Daoy (cell line): ENCODE results near the gene FSTL4. TPM values are rescaled to one million over a fixed set of nuclear protein-coding genes. Genes with fewer than 3 reads are reported as not detected.
"Not testable (repeated sequence)": the region's sequence is repeated elsewhere in the genome, so short reads cannot be mapped to it uniquely, and the experiment has no call there.

Experiments used
- DNase-seq: peaks from one replicate; pipeline ENCODE4 v3.0.0-alpha.2; 2015; ENCODE audit warnings: low read depth
- total RNA-seq: library from RNA; depleted of rRNA; stranded (reverse); fragments of >200 nt; shearing (Covaris generic); gene quantifications from 2 replicates; pipeline ENCODE4 v1.2.3, GENCODE V29; 2014

FSTL4 gene
- total RNA-seq, 1 experiment from 2014 or later: 0.11 TPM

- peak; percentile 68 for DNase-seq
Observed at GRCh38 chr5:133552925-133553525, 59.3 kb downstream of the FSTL4 start.

GRCh38 chr5:133546500-133546899 is 65.8 kb downstream of the FSTL4 start:
- DNase-seq: no peak

GRCh38 chr5:133544346-133544745 is 68.0 kb downstream of the FSTL4 start:
- DNase-seq: no peak

- DNase-seq: no peak
Observed at GRCh38 chr5:133539818-133540217, 72.5 kb downstream of the FSTL4 start.

- DNase-seq: no peak
Observed at GRCh38 chr5:133538718-133539117, 73.6 kb downstream of the FSTL4 start.

GRCh38 chr5:133535241-133535929 is 77.0 kb downstream of the FSTL4 start:
- not testable (repeated sequence) for DNase-seq

GRCh38 chr5:133534566-133534965 is 77.8 kb downstream of the FSTL4 start:
- DNase-seq: no peak

- peak; percentile 33 for DNase-seq
Observed at GRCh38 chr5:133533541-133533940, 78.8 kb downstream of the FSTL4 start.

GRCh38 chr5:133531594-133531993 is 80.7 kb downstream of the FSTL4 start:
- DNase-seq: peak; percentile 45

- DNase-seq: peak; percentile 13
Observed at GRCh38 chr5:133531178-133531577, 81.2 kb downstream of the FSTL4 start.

- no peak for DNase-seq
Observed at GRCh38 chr5:133530270-133530669, 82.1 kb downstream of the FSTL4 start.

- no peak for DNase-seq
Observed at GRCh38 chr5:133528841-133529240, 83.5 kb downstream of the FSTL4 start.

GRCh38 chr5:133527311-133527710 is 85.0 kb downstream of the FSTL4 start:
- DNase-seq: no peak

- DNase-seq: no peak
Observed at GRCh38 chr5:133526368-133526767, 86.0 kb downstream of the FSTL4 start.

GRCh38 chr5:133525126-133525525 is 87.2 kb downstream of the FSTL4 start:
- no peak for DNase-seq

GRCh38 chr5:133524666-133525065 is 87.7 kb downstream of the FSTL4 start:
- no peak for DNase-seq

GRCh38 chr5:133523961-133524586 is 88.3 kb downstream of the FSTL4 start:
- no peak for DNase-seq

GRCh38 chr5:133523013-133523658 is 89.2 kb downstream of the FSTL4 start:
- peak; percentile 9 for DNase-seq

GRCh38 chr5:133521801-133522200 is 90.5 kb downstream of the FSTL4 start:
- DNase-seq: no peak

- DNase-seq: no peak
Observed at GRCh38 chr5:133520991-133521706, 91.2 kb downstream of the FSTL4 start.

- no peak for DNase-seq
Observed at GRCh38 chr5:133520062-133520461, 92.3 kb downstream of the FSTL4 start.

- DNase-seq: no peak
Observed at GRCh38 chr5:133519191-133519590, 93.2 kb downstream of the FSTL4 start.
